B cell (primary cell): Measurements from ENCODE around the gene UTP4.

Source experiments
- EZH2 ChIP-seq: IDR thresholded peaks from 2 replicates; pipeline ENCODE4 v1.6.1; 2012; ENCODE audit warnings: borderline replicate concordance, low read depth, mild to moderate bottlenecking, moderate library complexity, low read length; ENCODE audit not compliant: insufficient read depth, poor library complexity, severe bottlenecking
- TF ChIP-seq, protein P1 (sequence below): fragments of 200-600 bp; IDR thresholded peaks from one replicate; pipeline ENCODE4 v1.8.0; 2022; ENCODE audit warnings: antibody characterized with exemption, mild to moderate bottlenecking

- TF ChIP-seq, protein P1, sequence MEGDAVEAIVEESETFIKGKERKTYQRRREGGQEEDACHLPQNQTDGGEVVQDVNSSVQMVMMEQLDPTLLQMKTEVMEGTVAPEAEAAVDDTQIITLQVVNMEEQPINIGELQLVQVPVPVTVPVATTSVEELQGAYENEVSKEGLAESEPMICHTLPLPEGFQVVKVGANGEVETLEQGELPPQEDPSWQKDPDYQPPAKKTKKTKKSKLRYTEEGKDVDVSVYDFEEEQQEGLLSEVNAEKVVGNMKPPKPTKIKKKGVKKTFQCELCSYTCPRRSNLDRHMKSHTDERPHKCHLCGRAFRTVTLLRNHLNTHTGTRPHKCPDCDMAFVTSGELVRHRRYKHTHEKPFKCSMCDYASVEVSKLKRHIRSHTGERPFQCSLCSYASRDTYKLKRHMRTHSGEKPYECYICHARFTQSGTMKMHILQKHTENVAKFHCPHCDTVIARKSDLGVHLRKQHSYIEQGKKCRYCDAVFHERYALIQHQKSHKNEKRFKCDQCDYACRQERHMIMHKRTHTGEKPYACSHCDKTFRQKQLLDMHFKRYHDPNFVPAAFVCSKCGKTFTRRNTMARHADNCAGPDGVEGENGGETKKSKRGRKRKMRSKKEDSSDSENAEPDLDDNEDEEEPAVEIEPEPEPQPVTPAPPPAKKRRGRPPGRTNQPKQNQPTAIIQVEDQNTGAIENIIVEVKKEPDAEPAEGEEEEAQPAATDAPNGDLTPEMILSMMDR = no peak
- TF ChIP-seq EZH2 = no peak
These were observed 17.5 kb upstream of the UTP4 start for GRCh38 chr16:69114976-69115355.
